Left cardiac atrium (tissue), 4 donors: ENCODE data around the gene NR2F1. TPM values are rescaled to one million over a fixed set of nuclear protein-coding genes. Genes with fewer than 3 reads are reported as not detected.
"Not testable (repeated sequence)": the region's sequence is repeated elsewhere in the genome, so short reads cannot be mapped to it uniquely, and the experiment has no call there.

ENCODE experiments used
- ATAC-seq, 2 donors: fragments of 200-7000 bp; cut with Tn5 transposase; one replicate each; pipeline ENCODE4 v1.9.1; 2020; ENCODE audit warnings: mild to moderate bottlenecking in 2 of 2, moderate library complexity in 2 of 2
- DNase-seq: peaks from one replicate; pipeline ENCODE4 v3.0.0-alpha.2; 2020
- intact Hi-C, 2 donors: fragments of 100-400 bp; cut with DNase I; formaldehyde crosslinking; loops; one replicate each; pipeline versions ENCODE4 v1.14.1 to v1.15.1; 2022 to 2023
- long read RNA-seq: library from polyadenylated mRNA; unstranded; transcript quantifications from one replicate; pipeline ENCODE4 v2.0.0, GENCODE V29; 2021
- total RNA-seq, 2 donors: library from RNA; stranded (reverse); fragmentation: NEBNext Ultra II Directional; extraction: Animal tissue kit (Norgen Biotek cat#: 25700); gene quantifications; one replicate each; pipeline ENCODE4 v1.2.1, GENCODE V29; 2021
- donor health status: DM: no; HTN: yes; CAD: no.
- donor health status: DM: no; HTN: yes; CAD: no; lungs with severe emphysema.
- donor health status: DM: yes; HTN: yes; CAD: no.
- donor health status: Dilated cardiomyopathy.

Gene NR2F1
- 10 to 100 TPM; 17.9 to 41.8 TPM for total RNA-seq
- long read RNA-seq, partial matches to known transcripts: 6 of 9 reads
- long read RNA-seq, other reads (novel, unspliced or antisense): 0 of 9 reads

DNA sequence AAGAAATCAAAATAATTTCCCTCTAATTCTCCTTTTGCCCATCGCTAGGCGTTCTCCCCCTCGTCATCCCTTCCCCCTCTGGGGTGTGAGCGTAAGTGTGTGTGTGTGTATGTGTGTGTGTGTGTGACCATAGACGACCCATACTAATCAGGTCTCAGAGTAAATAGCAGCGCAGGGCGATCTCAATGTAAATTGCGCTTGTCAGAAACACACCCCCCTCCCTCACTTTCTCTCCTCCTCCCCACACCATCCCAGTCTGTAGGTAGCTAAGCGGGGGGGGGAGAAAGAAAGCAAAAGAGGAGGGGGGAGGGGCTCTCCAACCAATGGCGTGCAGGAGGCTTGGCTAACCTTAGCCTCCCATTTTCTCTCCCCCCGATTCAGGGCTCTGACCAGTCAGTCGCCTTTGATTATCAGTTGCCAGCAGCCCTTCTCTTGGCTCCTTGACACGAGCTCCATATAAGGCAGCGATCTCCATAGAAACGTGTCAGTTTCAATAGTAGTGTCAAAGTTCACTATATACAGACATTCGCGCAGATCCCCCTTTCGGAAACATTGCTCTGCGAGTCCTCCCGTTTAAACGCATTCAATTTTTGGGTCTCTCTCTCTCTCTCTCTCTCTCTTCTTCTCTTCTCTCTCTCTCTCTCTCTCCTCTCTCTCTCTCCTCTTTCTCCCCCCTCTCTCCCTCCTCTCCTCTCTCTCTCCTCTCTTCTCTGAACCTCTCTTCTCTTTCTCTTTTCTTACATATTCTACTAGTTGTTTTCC lies at the start of gene NR2F1:
NR2F1 (plus strand) TSS at position 546 of the 762 bp plus-strand sequence. CDS start 1,802 bp downstream, outside the sequence.
- intact Hi-C loops: no loop called here
- peak; percentile 58 to 62 for ATAC-seq

DNA sequence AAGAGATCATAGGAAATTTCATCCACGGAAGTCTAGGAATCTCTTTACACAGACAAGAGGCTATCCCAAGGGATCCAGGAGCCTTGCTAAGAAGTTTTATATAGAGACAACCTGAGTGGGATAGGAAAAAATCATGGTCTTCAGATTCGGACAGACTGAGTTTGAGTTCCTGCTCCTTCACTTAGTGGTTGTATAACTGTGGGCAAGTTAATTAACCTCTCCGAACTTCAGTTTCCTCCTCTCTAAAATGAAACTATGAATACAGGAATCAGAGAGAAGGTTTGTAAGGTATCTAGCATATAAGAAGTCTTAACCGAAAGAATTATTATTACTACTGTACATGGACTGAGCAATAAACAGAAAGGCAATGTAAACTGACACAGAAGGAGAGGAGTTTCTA lies 37.1 kb upstream of the NR2F1 start:
- ATAC-seq (no peak), DNase-seq (no peak)
- intact Hi-C loops: no loop called here

More for the DNA sequence above, at the start of gene NR2F1:
- DNase-seq: peak; percentile 84

DNA sequence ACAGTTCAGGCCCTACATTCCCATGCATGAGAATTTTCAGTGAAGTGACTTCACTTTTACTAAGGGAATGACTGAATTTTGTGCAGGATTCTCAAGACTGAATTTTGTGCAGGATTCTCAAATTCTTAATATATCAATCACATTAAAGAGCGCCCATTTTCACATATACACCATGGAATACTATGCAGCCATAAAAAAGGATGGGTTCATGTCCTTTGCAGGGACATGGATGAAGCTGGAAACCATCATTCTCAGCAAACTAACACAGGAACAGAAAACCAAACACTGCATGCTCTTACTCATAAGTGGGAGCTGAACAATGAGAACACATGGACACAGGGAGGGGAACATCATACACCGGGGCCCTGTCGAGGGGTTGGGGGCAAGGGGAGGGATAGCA lies 33.4 kb upstream of the NR2F1 start:
- ATAC-seq, intact Hi-C loops, DNase-seq: not testable (repeated sequence)

- intact Hi-C loops: no loop called here
- no peak for ATAC-seq
Measured at GRCh38 chr5:93557021-93557604, 25.9 kb upstream of the NR2F1 start.

DNA sequence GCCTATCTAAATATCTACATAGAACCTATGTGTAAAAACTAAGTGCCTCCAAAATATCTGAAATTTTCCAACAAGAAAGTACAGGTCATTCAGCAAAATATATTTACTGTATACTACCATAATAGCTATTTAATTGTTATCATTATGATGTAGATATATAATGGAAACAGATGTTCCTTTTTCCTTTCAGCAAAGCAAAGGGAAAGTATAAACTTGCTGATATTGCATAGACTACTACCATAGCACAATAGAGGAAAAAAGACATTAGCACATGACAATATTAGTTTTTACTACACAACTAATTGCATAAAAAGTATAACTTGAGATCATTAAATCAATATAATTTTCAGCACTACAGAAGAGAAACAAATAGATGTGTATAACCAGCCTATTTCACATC lies 16.9 kb upstream of the NR2F1 start:
- ATAC-seq (no peak), DNase-seq (no peak)
- intact Hi-C loops: no loop called here

More at GRCh38 chr5:93557021-93557604, 25.9 kb upstream of the NR2F1 start:
- DNase-seq: no peak

- ATAC-seq (no peak), DNase-seq (no peak)
- intact Hi-C loops: no loop called here
Measured at GRCh38 chr5:93567424-93567823, 15.6 kb upstream of the NR2F1 start.

DNA sequence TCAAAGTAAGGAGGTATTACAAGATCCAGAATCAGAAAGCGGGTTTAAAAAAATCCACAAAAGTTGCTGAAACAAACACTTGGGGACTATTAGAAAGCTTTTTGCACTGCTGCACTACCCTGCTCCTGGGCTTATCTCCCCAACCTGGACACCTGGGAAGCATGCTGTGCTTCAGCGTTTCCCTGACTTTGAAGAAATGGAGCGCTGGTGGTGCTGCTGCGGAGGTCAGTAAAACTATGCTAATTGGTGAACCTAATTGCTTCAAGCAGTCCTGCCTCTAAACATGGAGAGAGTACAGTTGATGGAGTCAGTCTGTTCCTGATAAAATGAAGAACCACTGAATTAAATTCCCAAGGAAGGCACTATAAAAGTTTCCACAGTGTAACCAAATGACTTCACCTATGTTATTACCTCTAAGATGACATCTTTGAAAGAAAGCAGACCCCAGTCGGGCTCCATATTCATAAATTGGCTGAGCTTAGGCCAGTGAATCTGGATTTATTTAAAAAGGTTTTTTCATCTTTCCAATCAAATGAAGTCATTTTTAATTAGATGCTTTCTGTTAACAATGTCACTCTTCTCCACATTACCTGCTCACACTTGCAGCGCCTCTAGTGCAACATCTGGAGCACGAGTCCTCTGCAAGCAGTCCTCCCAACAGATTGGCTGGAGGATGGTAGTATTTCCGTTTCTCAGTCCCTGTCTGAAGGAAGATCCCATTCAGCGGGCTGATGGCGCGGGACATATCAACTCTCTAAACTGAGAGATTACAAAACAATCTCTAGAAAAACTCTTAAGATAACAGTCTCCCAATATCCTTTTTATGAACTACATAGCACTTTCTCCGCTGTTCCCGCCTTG lies 13.5 kb upstream of the NR2F1 start:
- intact Hi-C loops: no loop called here
- DNase-seq: no peak
- ATAC-seq: no peak

GRCh38 chr5:93570294-93571113 lies 12.5 kb upstream of the NR2F1 start:
- ATAC-seq (peak; percentile 38 to 42), DNase-seq (no peak)
- intact Hi-C loops: no loop called here

GRCh38 chr5:93571114-93571949 lies 11.7 kb upstream of the NR2F1 start:
- DNase-seq (no peak), ATAC-seq (no peak)
- intact Hi-C loops: no loop called here

DNA sequence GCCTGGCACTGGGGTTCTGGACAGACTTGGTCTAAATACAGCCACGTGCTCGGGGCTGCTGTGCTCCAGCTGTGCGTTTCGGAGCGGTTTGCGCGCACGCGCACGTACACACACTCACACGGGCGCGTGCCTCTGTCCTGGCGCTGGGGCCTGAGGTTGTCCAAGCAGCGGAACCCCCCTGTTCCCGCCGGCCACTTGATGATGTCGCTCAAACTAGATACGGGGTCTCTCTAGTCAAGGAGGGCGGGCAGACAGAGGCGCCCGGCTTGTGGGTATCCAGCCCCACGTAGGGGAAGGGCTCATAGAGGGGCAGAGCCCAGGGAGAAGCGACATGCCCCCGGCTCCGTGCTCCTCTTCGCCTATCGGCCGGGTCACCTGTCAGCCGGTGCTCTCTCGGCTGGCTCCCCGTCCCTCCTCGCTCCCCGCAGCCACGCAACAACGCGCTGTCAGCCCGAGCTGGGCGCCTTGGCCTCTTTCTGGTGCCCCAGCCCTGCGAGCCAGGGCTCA lies 10.9 kb upstream of the NR2F1 start:
- intact Hi-C loops: no loop called here
- DNase-seq (peak; percentile 36), ATAC-seq (peak; percentile 42 to 69)

DNA sequence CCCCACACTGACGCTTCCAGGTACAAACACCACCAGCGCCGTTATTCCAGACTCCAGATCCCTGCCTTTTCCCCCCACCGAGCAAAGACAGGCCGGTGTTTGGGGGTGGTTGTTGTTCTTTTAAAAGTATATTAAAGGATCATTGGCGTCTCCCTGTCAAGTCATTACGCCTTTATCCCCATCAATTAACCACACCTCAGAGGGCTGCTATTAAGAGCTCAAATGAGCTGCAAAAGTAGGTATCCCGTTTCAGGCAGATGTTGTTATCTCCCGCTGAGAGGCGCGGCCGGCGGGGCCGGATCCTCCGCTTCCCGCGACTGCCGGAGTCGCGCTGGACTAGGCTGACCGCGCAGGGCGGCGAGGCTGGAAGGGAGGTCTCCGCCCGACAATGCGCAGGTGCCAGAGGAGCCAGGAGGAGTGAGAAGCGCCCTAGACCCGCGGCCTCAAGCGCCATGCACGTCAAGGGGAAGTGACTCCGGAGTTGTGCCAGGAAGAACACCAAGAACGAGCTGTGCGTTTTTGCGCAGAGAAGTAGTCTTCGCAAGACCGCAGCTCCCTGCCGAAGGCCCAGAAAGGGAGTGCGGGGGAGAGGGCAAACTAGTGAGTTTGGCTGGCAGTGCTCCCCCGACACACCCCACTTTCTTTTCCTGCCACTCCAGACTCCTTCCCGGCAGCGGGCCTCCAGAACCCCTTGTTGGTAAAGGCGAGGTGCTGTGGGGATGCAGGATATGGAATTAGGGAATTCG lies 10.2 kb upstream of the NR2F1 start:
- intact Hi-C loops: no loop called here
- DNase-seq (no peak), ATAC-seq (peak; percentile 48 to 63)

- intact Hi-C loops: no loop called here
- ATAC-seq (no peak), DNase-seq (no peak)
Measured at GRCh38 chr5:93573354-93574351, 9.4 kb upstream of the NR2F1 start.

GRCh38 chr5:93574491-93575305 lies 8.3 kb upstream of the NR2F1 start:
- ATAC-seq: no peak
- no peak for DNase-seq
- intact Hi-C loops: no loop called here

GRCh38 chr5:93575461-93576414 lies 7.3 kb upstream of the NR2F1 start:
- ATAC-seq: no peak
- no peak for DNase-seq
- intact Hi-C loops: no loop called here
